NCI-H526 treated with DMSO at 0.1 percent for 48 hours (cell line): ENCODE results near the gene BLACAT1.
A peak's percentile ranks its signal among the peaks of the same experiment; 100 is the strongest.
"Not testable (repeated sequence)": the region's sequence is repeated elsewhere in the genome, so short reads cannot be mapped to it uniquely, and the experiment has no call there.

Experiments
- DNase-seq: peaks from one replicate; lab custom pipeline; 2025; lab: John Stamatoyannopoulos, UW

The BLACAT1 gene

GRCh38 chr1:205441716-205442050, 14.2 kb downstream of the BLACAT1 start:
- DNase-seq = no peak

- no peak for DNase-seq
Observed at GRCh38 chr1:205441318-205441633, 14.6 kb downstream of the BLACAT1 start.

- DNase-seq = peak; percentile 40
Observed at GRCh38 chr1:205440476-205441317, 15.1 kb downstream of the BLACAT1 start.

DNA sequence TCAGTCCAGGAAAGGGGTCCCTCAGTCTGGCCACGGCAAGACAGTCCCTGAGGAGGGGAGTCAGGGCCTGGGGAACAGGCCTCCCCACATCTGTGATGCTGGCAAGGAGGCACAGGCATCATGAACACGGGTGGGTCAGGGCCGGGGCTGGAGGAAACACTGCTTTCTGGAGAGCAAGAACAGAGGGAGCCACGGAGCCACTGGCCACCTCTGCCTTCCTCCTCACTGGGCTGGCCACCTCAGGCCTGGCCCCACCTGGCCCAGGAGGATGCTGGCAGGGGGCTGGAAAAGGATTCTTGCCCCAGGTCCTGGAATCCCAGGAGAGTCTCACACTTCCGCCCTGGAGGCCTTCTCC, 15.7 kb downstream of the BLACAT1 start:
- no peak for DNase-seq

DNA sequence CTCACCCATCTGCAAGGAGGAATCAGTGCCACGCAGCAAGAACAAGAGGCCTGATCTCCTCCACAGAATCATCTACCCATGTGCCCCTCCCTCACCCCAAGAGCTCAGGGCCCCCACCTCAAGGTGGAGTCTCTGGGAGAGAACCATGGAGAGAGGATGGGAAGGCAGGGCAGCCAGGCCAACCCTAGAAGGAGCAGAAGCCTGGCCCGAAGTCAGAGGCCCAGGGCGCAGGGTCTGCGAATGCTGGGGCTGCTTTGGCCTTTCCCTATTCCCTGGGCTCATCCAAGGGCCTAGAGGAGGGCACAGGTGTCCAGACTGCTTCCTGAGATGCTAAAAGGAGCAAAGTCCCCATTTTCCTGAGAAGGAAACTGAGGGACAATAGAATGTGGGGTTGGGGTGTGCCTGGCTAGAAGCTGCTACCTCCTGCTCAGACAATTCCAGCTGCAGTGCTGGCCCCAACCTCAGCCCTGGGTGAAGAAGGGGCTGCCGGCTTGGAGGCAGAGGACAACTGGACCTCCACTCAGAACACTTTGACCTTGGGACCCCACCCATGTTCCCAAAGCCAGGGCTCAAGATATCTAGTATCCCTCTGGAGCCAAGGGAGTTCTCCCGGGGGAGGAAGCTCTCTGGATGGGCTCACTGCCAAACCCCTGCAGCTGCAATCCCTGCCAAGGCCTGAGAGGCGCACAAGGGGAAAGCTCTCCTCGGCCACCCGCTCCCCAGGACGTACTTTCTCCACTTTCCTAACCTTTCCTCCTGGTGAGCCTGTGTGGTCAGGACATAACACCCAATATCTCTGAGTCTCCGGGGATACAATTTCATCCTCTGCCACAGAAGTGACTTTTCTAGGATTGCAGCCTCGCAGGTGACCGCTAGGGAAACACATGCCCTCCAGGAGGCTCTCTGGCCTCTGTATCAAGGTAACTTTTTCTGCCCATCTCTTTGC, 17.4 kb downstream of the BLACAT1 start:
- no peak for DNase-seq

- DNase-seq = no peak
Observed at GRCh38 chr1:205437570-205437969, 18.3 kb downstream of the BLACAT1 start.

- no peak for DNase-seq
Observed at GRCh38 chr1:205436776-205437410, 19.0 kb downstream of the BLACAT1 start.

DNA sequence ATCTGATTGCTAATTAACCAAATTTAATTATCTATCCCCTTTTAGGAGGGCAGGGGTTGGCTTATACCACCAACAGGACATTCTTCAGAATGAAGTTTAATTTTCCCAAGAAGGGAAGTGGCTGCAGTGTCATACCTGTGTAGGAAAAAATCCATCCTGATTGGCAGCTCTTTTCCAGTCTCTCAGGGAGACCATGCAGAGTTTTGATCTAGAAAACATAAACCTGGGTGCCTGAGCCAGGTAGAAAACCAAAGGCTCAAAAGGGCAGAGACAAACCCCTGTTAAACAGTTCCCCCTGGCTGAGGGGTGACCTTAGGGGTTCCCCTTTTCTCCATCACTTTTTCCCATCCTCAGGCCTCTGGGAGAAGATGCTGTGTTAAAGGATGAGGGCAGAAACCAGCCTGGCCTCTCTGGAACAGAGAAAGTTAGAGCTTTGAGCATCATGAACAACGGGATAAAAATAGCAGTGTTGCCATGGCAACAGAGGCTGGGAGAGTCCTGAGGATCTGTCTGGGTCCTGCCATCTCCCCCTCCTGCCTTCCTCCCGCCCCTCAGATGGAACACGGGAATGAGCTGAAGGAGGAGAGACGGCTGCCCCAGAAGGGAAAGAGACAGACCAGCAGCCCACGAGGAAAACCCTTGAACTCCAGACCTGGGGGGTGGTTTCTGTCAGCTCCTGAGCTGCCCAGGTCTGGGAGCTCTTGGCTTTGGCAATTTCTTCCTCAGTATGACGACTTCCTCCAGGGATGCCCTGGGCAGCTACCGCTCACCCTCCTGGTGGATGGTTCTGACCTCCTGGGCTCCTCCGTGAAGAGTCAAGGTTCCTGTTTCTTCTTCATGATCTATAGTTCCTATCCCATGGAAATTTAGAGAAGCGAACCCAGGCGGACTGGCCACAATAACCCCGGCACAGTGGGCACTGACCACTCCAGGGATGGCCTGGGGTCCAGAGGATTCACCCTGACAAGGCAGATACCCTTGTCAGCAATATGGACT, 20.0 kb downstream of the BLACAT1 start:
- DNase-seq = no peak

- DNase-seq = no peak
Observed at GRCh38 chr1:205434738-205435137, 21.1 kb downstream of the BLACAT1 start.

- DNase-seq = not testable (repeated sequence)
Observed at GRCh38 chr1:205432692-205433091, 23.2 kb downstream of the BLACAT1 start.

GRCh38 chr1:205432116-205432515, 23.7 kb downstream of the BLACAT1 start:
- no peak for DNase-seq

DNA sequence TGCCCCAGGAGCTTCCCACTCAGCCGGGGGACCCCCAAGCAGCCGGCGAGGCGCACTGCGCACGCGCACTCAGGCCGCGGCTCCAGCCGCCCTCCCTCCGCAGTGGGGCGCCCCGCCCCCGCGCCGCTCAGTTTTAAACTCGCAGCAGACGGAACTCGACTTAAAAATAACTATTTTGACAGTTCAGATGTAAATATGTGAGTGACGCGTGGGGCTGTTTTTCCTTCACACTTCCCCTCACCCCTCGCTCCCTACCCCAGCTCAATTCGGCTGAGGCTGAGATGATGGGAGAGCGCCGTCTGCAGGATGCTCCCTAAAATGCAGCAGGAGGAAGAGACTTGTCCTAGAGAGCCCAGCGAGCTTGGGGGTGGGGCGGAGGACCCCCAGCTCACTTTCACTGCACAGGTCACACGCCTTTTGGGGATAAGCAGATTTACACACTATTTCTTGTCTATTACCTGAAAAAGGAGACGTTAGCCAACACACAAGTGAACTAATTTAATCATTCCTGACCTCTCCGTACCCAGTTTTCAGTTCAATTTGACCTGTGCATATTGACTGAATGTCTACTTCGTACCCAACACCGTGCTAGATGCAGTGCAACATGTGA, 25.0 kb downstream of the BLACAT1 start:
- DNase-seq = peak; percentile 5

DNA sequence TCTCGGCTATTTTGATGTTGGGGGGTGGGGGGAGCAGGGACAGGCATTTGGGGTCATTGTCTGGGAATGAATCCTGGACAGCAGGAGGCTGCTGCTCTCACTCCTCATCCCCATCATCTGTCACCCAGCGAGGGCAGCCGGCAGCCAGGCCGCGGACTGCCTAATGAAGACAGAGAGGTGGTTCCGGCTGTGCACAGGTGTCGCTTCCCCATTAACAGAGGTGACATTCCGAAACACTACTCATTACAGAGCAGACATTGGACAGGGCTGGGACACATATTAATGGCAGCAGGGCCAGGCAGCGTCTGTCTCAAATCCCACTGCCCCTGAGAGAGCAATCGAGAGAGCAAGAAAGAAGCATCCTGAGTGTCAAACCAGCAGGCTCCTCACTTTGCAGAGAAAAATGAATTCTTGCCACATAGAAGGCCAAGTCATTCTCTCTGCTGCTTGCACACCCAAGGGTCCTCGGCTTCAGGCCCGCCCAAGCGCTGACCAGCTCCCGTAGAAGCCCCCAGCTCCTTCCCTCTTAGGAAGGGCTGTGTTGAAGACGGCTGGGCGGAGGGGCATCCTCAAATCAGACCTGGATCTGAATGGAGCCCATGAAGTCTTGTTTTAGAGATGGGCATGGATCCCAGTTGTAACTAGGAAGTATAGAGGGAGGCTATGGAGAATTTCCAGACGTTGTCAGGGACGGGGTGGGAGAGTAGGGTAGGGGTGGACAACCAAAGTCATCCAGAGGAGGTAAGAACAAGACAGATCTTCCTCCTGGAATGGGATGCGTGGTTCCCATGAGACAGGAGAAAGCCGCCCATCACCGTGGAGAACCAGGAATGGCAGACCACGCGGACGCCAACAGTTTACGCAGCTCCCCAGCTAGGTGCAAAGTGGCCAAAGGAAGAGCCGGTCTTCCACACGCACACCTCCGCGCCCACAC, 25.8 kb downstream of the BLACAT1 start:
- DNase-seq = no peak

DNA sequence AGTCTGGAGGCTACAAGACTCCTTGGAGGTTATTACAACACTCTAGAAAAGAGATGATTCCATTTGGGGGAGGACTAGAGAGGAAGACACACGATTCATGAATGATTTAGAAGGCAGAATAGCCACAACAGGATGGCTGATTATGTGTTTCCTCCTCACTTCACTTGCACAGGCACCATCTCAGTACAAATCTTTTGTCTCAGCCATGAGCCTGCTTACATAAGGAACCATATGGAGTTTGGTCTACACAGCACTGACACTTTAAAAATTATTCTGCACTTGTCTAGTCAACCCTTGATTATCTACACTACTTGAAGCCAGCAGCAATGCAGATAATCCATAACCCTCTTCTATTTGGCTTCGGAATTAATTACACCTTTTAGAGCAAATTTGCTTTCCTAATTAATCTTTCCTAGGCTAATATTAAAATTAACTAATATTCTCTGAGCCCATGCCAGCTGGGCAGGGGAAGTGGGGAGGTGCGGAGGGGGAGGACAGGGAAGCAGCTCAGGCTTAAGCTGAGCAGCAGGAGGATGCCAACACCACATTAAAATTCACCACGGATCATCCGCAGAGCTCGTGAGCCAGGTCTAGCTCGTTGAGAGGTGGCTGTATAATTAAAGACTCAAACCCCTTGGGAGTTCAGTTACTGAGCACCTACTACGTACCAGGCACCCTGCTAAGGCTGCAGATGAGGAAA, 30.8 kb downstream of the BLACAT1 start:
- no peak for DNase-seq

- no peak for DNase-seq
Observed at GRCh38 chr1:205423814-205424399, 31.9 kb downstream of the BLACAT1 start.

DNA sequence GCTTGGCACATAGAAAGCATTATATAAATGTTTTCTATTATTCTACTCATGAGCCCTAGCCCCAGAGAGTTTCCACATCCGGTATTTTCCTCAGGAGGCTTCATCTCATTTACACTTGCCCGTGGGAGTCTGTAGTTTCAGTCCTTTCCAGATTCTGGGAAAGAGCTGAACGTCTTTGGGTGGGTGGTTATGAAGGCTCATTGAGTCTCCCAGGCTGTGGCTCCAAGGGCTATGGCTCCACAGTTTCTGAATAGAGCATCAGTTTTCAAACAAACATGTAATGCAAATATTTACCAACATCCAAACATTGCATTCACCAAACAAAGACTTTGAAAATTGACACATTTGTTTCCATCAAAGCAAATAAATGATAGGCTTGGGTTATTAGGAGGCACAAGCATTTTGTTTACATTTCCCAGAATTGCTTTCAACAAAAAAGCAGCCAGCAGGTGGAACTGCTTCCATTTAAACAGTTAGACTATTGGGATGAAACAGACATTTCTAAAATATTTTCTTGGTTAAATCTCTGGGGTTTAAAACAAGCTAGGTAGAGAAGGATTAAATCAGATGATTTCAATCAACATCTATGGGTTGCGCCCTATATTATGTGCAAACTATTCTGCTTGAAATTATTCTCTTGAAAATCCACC, 32.7 kb downstream of the BLACAT1 start:
- DNase-seq = no peak

DNA sequence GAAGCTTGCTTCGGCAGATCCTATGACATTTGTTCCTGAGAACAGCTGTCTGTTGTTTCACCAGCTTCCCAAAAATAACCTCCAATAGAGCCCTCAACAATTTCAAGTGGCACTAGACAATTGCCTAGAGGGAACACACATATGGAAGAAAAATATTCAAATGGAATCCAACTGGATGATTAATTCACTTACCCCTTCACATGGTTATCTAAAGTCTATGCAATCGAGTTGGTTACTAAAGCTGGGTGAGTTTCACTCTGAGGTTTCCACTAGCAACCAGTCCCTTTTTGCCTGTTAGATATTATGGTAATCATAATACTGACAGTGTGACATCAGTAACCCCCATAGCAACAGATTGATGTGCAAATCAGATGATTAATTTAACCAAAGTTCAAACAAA, 34.0 kb downstream of the BLACAT1 start, which contains the start of gene LEMD1:
TSS of gene LEMD1 (minus strand) at position 259 of the 400 bp plus-strand sequence. CDS start 1,520 bp downstream, outside the sequence.
- DNase-seq = no peak

- DNase-seq = no peak
Observed at GRCh38 chr1:205420938-205421337, 34.9 kb downstream of the BLACAT1 start.
